ENCODE results near the gene PLXNB2.

- TF ChIP-seq CTCF (conservative IDR thresholded peaks at IDR 0.05) (peak; percentile 99), ZFX (IDR thresholded peaks at IDR 0.05) (peak; percentile 97)
These were observed 19.7 kb upstream of the PLXNB2 start, which contains the start of gene DENND6B for GRCh38 chr22:50326956-50327710.
